Measurements from ENCODE around the gene ACTC1.

ACTC1 gene

DNA sequence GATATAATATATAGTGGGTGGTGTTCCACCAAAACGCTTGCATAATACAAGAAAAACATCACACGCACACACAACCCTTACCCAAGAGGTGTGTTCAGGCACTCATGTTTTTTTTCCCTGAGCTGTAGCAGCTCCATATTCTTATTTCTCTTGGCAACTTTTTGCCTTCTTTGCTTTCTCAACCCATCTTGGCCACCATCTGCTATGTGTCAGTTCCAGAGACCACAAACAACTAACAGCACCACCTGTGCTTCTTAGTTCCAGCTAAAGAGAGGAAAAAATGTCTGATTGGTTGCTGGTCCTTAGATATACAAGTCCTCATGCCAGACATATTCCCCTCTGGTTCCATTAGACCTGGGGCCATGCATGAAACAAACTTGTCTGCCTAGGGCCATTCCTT, 11.9 kb downstream of the ACTC1 start:
- no peaks in the 10 kb centered on the region for H3K27me3 ChIP-seq (ENCODE audit: control insufficient read depth in 1 of 2, insufficient read depth in 2 of 2, low read length in 2 of 2)
- H3K36me3 ChIP-seq (ENCODE audit: control insufficient read depth in 2 of 2, insufficient read depth in 2 of 2, low read length in 2 of 2) = no peaks in the 10 kb centered on the region
- no peak overlapping the region for H3K9ac ChIP-seq (ENCODE audit: low read length in 2 of 2)
- no peak overlapping the region for H3K27ac ChIP-seq (ENCODE audit: low read length)
- no peaks in the 10 kb centered on the region for H3K9me3 ChIP-seq (ENCODE audit: control insufficient read depth in 2 of 2, low read length in 2 of 2)
- H3K4me3 ChIP-seq (ENCODE audit: low read length in 2 of 2) = no peak overlapping the region
- peaks cover 3% of the 10 kb centered on the region for H3K4me1 ChIP-seq (ENCODE audit: control insufficient read depth, insufficient read depth, low read length)

DNA sequence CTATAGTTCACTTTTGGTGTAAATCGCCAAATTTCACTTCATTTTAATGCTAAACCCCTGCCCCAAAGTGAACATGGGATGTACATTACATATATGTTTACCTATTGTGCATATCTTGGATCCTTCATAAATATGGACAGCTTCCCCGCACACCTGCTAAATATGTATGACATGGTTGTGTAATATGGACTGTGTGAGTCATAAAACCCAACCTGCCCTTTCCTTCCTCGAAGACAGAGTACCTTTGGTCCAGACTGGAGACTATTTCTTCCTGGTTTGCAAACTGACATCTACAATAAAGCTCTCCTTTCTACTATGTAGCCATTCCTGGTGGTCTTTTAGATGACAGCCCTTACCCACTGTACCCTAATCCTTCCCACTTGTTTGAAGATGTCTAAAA, 12.4 kb downstream of the ACTC1 start:
- no peak overlapping the region for H3K9ac ChIP-seq (ENCODE audit: low read length in 2 of 2)
- H3K4me1 ChIP-seq (ENCODE audit: control insufficient read depth, insufficient read depth, low read length) = peaks cover 3% of the 10 kb centered on the region
- H3K36me3 ChIP-seq (ENCODE audit: control insufficient read depth in 2 of 2, insufficient read depth in 2 of 2, low read length in 2 of 2) = no peaks in the 10 kb centered on the region
- no peaks in the 10 kb centered on the region for H3K27me3 ChIP-seq (ENCODE audit: control insufficient read depth in 1 of 2, insufficient read depth in 2 of 2, low read length in 2 of 2)
- no peaks in the 10 kb centered on the region for H3K9me3 ChIP-seq (ENCODE audit: control insufficient read depth in 2 of 2, low read length in 2 of 2)
- no peak overlapping the region for H3K4me3 ChIP-seq (ENCODE audit: low read length in 2 of 2)
- H3K27ac ChIP-seq (ENCODE audit: low read length) = no peak overlapping the region

DNA sequence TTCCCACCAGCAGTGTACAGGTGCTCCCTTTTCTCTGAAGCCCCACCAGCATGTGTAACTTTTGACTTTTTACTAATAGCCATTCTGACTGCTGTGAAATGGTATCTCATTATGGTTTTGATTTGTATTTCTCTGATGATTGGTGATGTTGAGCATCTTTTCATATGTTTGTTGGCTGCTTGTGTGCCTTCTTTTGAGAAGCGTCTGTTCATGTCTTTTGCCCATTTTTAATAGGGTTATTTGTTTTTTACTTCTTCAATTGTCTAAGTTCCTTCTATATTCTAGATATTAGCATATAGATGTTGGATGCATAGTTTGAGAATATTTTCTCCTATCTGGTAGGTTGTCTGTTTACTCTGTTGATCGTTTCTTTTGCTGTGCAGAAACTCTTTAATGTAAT, 14.6 kb downstream of the ACTC1 start:
- Histone ChIP-seq H3K4me3 (ENCODE audit: low read length in 2 of 2) (no peak overlapping the region), H3K36me3 (ENCODE audit: control insufficient read depth in 2 of 2, insufficient read depth in 2 of 2, low read length in 2 of 2) (no peaks in the 10 kb centered on the region), H3K27me3 (ENCODE audit: control insufficient read depth in 1 of 2, insufficient read depth in 2 of 2, low read length in 2 of 2) (no peaks in the 10 kb centered on the region), H3K27ac (ENCODE audit: low read length) (no peak overlapping the region), H3K9me3 (ENCODE audit: control insufficient read depth in 2 of 2, low read length in 2 of 2) (no peaks in the 10 kb centered on the region), H3K4me1 (ENCODE audit: control insufficient read depth, insufficient read depth, low read length) (peaks cover 3% of the 10 kb centered on the region), H3K9ac (ENCODE audit: low read length in 2 of 2) (no peak overlapping the region)

DNA sequence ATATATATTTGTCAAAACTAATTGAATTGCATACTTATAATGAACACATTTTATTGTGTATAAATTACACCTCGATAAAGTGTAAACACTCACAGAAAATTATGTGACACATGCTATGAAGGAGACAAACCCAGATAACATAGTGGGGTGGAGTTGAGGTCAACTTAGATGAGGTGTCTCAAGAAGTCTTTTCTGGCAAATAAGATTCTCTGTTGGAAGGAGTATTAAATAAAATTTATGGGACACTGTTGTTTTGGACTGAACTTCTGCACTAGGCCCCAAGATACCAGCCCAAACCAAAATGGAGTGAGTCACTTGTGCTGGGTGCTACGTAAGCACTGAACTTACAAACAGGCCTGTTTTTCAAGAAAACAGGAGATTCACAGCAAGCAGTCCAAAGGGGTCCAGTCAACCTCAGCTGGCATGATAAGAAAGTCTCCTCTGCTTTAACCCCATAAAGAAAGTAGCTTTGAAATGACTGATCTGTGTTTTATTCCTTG, 18.7 kb downstream of the ACTC1 start:
- no peaks in the 10 kb centered on the region for H3K27me3 ChIP-seq (ENCODE audit: control insufficient read depth in 1 of 2, insufficient read depth in 2 of 2, low read length in 2 of 2)
- no peak overlapping the region for H3K27ac ChIP-seq (ENCODE audit: low read length)
- no peak overlapping the region for H3K4me3 ChIP-seq (ENCODE audit: low read length in 2 of 2)
- no peaks in the 10 kb centered on the region for H3K36me3 ChIP-seq (ENCODE audit: control insufficient read depth in 2 of 2, insufficient read depth in 2 of 2, low read length in 2 of 2)
- H3K9me3 ChIP-seq (ENCODE audit: control insufficient read depth in 2 of 2, low read length in 2 of 2) = no peaks in the 10 kb centered on the region
- H3K9ac ChIP-seq (ENCODE audit: low read length in 2 of 2) = no peak overlapping the region
- H3K4me1 ChIP-seq (ENCODE audit: control insufficient read depth, insufficient read depth, low read length) = no peaks in the 10 kb centered on the region

DNA sequence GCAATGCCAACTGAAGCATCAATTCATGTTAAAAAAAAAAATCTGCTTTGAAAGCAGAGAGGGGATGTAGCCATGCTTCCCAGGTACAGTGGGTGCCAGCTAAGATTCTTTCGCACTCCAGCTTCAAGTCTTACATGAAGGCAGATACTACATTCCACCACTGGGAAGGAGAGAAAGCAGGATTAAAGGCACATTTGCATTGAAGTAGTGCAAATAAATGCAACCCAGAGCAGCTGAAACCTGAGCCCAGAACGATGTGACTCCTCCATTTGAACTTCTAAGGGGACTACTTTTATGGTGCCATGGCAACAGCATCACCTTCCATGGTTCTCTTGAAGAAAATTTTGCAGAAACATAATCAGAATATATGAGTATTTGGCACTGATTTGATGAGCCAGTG, 21.4 kb downstream of the ACTC1 start:
- H3K27ac ChIP-seq (ENCODE audit: low read length) = no peak overlapping the region
- no peak overlapping the region for H3K4me3 ChIP-seq (ENCODE audit: low read length in 2 of 2)
- H3K4me1 ChIP-seq (ENCODE audit: control insufficient read depth, insufficient read depth, low read length) = no peaks in the 10 kb centered on the region

DNA sequence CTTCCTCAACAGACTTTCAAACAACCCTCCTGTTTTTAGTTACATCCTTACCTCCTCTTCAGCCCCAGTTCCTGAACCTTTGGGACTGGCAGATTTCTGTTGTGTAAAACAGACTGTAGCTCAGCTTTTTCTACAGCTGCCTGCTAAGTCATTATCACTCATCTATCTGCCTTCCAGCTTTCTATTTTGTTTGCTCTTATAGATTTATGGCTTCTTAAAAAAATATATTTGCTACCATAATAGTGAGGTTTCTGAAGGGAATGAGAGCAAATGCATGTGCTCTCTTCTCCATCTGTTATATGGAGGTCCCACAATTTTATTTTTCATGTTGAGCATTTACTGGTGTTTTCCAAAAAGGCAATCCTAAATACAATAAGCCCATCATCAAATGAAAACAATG, 22.3 kb downstream of the ACTC1 start:
- Histone ChIP-seq H3K9ac (ENCODE audit: low read length in 2 of 2) (no peak overlapping the region), H3K27ac (ENCODE audit: low read length) (no peak overlapping the region)

More for the DNA sequence above, 21.4 kb downstream of the ACTC1 start:
- H3K9ac ChIP-seq (ENCODE audit: low read length in 2 of 2) = no peak overlapping the region
- no peaks in the 10 kb centered on the region for H3K36me3 ChIP-seq (ENCODE audit: control insufficient read depth in 2 of 2, insufficient read depth in 2 of 2, low read length in 2 of 2)
- no peaks in the 10 kb centered on the region for H3K9me3 ChIP-seq (ENCODE audit: control insufficient read depth in 2 of 2, low read length in 2 of 2)
- H3K27me3 ChIP-seq (ENCODE audit: control insufficient read depth in 1 of 2, insufficient read depth in 2 of 2, low read length in 2 of 2) = no peaks in the 10 kb centered on the region

DNA sequence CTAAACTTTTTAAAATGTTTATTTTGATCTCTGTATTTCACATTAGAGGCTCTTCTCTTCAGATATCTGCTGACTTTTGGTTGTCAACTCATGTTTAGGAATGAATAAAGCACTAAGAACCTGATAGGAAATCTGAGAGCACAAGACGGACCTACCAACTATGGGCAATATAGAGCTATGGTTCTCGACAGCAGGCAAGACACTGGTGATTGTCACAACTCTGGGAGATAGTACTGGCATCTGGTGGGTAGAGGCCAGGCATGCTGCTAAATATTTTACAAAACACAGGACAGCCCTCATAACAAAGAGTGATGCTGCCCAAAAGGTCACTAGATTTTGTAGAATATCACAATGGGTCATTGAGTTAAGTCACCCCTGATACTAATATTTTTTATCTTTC, 23.0 kb downstream of the ACTC1 start:
- no peaks in the 10 kb centered on the region for H3K9me3 ChIP-seq (ENCODE audit: control insufficient read depth in 2 of 2, low read length in 2 of 2)
- no peaks in the 10 kb centered on the region for H3K4me1 ChIP-seq (ENCODE audit: control insufficient read depth, insufficient read depth, low read length)
- H3K36me3 ChIP-seq (ENCODE audit: control insufficient read depth in 2 of 2, insufficient read depth in 2 of 2, low read length in 2 of 2) = no peaks in the 10 kb centered on the region
- no peak overlapping the region for H3K27ac ChIP-seq (ENCODE audit: low read length)
- no peak overlapping the region for H3K9ac ChIP-seq (ENCODE audit: low read length in 2 of 2)
- H3K4me3 ChIP-seq (ENCODE audit: low read length in 2 of 2) = no peak overlapping the region
- H3K27me3 ChIP-seq (ENCODE audit: control insufficient read depth in 1 of 2, insufficient read depth in 2 of 2, low read length in 2 of 2) = peaks cover 0 to 2% of the 10 kb centered on the region in 2 donors

More for the DNA sequence above, 22.3 kb downstream of the ACTC1 start:
- Histone ChIP-seq H3K27me3 (ENCODE audit: control insufficient read depth in 1 of 2, insufficient read depth in 2 of 2, low read length in 2 of 2) (peaks cover 0 to 2% of the 10 kb centered on the region in 2 donors), H3K36me3 (ENCODE audit: control insufficient read depth in 2 of 2, insufficient read depth in 2 of 2, low read length in 2 of 2) (no peaks in the 10 kb centered on the region), H3K4me3 (ENCODE audit: low read length in 2 of 2) (no peak overlapping the region), H3K4me1 (ENCODE audit: control insufficient read depth, insufficient read depth, low read length) (no peaks in the 10 kb centered on the region), H3K9me3 (ENCODE audit: control insufficient read depth in 2 of 2, low read length in 2 of 2) (no peaks in the 10 kb centered on the region)

DNA sequence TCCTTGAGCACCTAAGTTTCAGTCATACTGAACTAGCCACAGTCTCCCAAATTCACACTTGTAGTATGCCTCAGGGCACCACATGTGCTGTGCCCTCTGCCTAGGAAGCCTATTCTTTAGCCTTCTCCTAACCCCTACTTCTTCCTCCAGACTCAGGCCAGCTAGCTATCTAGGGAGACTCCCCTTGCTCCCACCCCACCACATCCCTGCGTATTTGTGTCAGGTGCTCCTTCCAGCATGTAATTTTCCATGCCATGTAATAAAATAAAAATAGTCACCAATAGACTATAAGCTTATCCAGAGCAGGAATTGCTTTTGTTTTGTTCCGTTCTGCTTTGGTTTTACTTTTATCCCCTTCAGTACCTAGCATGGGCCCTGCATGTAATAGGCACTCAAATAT, 25.6 kb downstream of the ACTC1 start:
- Histone ChIP-seq H3K9ac (ENCODE audit: low read length in 2 of 2) (no peak overlapping the region), H3K4me3 (ENCODE audit: low read length in 2 of 2) (no peak overlapping the region), H3K9me3 (ENCODE audit: control insufficient read depth in 2 of 2, low read length in 2 of 2) (no peaks in the 10 kb centered on the region), H3K36me3 (ENCODE audit: control insufficient read depth in 2 of 2, insufficient read depth in 2 of 2, low read length in 2 of 2) (no peaks in the 10 kb centered on the region), H3K27me3 (ENCODE audit: control insufficient read depth in 1 of 2, insufficient read depth in 2 of 2, low read length in 2 of 2) (peaks cover 0 to 2% of the 10 kb centered on the region in 2 donors), H3K4me1 (ENCODE audit: control insufficient read depth, insufficient read depth, low read length) (no peaks in the 10 kb centered on the region), H3K27ac (ENCODE audit: low read length) (no peak overlapping the region)

DNA sequence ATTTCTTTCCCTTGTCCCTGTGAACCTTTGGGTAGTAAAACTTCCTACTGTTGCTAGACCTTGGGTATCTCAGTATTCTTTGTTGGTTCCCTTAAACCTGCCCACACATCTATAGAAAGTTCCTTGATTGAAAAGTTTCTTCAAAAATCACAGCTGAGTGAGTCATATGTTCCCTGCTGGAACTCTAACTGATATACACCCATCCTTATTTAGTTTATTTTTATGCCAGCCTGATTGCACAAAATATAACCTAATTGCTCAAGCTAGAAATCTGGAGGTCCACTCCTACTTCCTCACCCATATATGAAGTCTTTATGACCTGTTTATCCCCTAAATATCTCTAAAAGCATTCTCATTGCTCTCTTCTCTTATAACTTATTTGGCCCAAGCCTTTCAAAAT, 26.8 kb downstream of the ACTC1 start:
- H3K9me3 ChIP-seq (ENCODE audit: control insufficient read depth in 2 of 2, low read length in 2 of 2) = no peaks in the 10 kb centered on the region
- H3K4me1 ChIP-seq (ENCODE audit: control insufficient read depth, insufficient read depth, low read length) = no peaks in the 10 kb centered on the region
- no peaks in the 10 kb centered on the region for H3K36me3 ChIP-seq (ENCODE audit: control insufficient read depth in 2 of 2, insufficient read depth in 2 of 2, low read length in 2 of 2)
- H3K27me3 ChIP-seq (ENCODE audit: control insufficient read depth in 1 of 2, insufficient read depth in 2 of 2, low read length in 2 of 2) = peaks cover 0 to 2% of the 10 kb centered on the region in 2 donors
- no peak overlapping the region for H3K9ac ChIP-seq (ENCODE audit: low read length in 2 of 2)
- H3K27ac ChIP-seq (ENCODE audit: low read length) = no peak overlapping the region
- no peak overlapping the region for H3K4me3 ChIP-seq (ENCODE audit: low read length in 2 of 2)

DNA sequence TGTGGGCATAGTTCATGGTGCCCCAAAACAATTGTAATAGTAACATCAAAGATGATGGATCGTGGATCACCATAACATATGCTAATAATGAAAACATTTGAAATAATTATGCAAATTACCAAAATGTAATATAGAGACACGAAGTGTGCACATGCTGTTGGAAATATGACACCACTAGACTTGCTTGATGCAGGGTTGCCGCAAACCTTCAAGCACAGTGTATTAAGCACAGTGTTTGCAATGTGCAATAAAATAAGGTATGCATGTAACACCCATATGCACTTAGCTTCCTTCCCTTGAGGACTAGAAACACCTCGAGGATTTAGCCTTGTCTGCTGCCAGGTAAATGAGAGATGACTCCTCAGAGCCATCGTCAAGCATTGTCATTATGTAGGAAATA, 29.6 kb downstream of the ACTC1 start:
- Histone ChIP-seq H3K27me3 (ENCODE audit: control insufficient read depth in 1 of 2, insufficient read depth in 2 of 2, low read length in 2 of 2) (peaks cover 0 to 2% of the 10 kb centered on the region in 2 donors), H3K4me1 (ENCODE audit: control insufficient read depth, insufficient read depth, low read length) (no peaks in the 10 kb centered on the region), H3K36me3 (ENCODE audit: control insufficient read depth in 2 of 2, insufficient read depth in 2 of 2, low read length in 2 of 2) (no peaks in the 10 kb centered on the region), H3K4me3 (ENCODE audit: low read length in 2 of 2) (no peak overlapping the region), H3K27ac (ENCODE audit: low read length) (no peak overlapping the region), H3K9ac (ENCODE audit: low read length in 2 of 2) (no peak overlapping the region), H3K9me3 (ENCODE audit: control insufficient read depth in 2 of 2, low read length in 2 of 2) (no peaks in the 10 kb centered on the region)

DNA sequence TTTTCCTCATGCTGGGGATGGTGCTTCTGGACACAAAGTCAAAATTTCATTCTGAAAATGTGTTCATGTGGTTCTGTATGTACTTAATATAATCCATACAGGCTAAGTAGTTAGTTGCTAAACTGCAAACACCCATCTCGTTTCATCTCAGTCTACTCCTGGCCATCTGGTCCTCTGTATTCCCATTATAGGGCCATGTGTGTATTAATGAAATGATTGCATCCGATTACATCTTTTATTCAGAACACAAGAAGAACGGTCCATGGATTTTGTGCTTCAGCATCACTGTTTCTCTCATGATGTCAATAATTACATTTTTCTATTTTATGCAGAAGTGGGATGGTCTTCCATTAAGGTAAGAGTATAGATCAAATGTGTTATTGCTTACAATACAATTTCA, 34.4 kb downstream of the ACTC1 start:
- H3K9ac ChIP-seq (ENCODE audit: low read length in 2 of 2) = no peak overlapping the region
- no peaks in the 10 kb centered on the region for H3K36me3 ChIP-seq (ENCODE audit: control insufficient read depth in 2 of 2, insufficient read depth in 2 of 2, low read length in 2 of 2)

More for the DNA sequence above, 34.4 kb downstream of the ACTC1 start:
- H3K27ac ChIP-seq (ENCODE audit: low read length) = no peak overlapping the region
- no peaks in the 10 kb centered on the region for H3K4me1 ChIP-seq (ENCODE audit: control insufficient read depth, insufficient read depth, low read length)
- H3K9me3 ChIP-seq (ENCODE audit: control insufficient read depth in 2 of 2, low read length in 2 of 2) = no peaks in the 10 kb centered on the region
- H3K4me3 ChIP-seq (ENCODE audit: low read length in 2 of 2) = no peak overlapping the region
- peaks cover 0 to 4% of the 10 kb centered on the region in 2 donors for H3K27me3 ChIP-seq (ENCODE audit: control insufficient read depth in 1 of 2, insufficient read depth in 2 of 2, low read length in 2 of 2)

All from stomach smooth muscle (tissue), 2 donors.